H54 (cell line): ENCODE results near the gene ADORA2B.
"Not testable (repeated sequence)": the region's sequence is repeated elsewhere in the genome, so short reads cannot be mapped to it uniquely, and the experiment has no call there.

Experiments used
- DNase-seq: peaks from one replicate; pipeline ENCODE4 v3.0.0; 2011; ENCODE audit warnings: low spot score, mixed read lengths; ENCODE audit not compliant: insufficient read length
- FAIRE-seq: peaks from 3 replicates; lab custom pipeline; 2011; peaks lifted over from hg19 to GRCh38; lab: Jason Lieb, UNC
- POLR2A ChIP-seq: IDR thresholded peaks from 2 replicates; pipeline ENCODE4 v1.6.1; 2011; ENCODE audit warnings: low read depth, mild to moderate bottlenecking, low read length

ADORA2B gene

DNA sequence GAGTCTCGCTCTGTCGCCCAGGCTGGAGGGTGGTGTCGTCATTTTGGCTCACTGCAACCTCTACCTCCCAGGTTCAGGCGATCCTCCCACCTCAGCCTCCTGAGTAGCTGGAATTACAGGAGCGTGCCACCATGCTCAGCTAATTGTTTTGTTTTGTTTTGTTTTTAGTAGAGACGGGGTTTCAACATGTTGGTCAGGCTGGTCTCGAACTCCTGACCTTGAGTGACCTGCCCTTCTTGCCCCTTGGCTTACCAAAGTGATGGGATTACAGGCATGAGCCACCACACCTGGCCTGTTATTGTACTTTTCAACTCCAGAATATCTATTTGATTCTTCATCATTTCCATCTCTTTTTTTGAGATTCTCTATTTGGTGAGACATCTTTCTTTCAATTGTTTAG lies 9.0 kb upstream of the ADORA2B start:
- no peak for TF ChIP-seq POLR2A
- no peak for FAIRE-seq

DNA sequence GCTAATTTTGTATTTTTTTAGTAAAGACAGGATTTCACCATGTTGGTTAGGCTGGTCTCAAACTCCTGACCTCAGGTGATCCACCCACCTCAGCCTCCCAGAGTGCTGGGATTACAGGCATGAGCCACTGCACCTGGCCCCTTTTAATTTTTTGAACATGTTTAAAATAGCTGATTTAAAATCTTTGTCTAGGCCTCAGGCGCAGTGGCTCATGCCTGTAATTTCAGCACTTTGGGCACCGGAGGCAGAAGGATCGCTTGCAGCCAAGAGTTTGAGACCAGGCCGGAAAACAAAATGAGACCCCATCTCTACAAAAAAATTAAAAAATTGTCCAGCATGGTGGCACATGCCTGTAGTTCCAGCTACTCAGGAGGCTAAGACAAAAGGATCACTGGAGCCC lies 8.4 kb upstream of the ADORA2B start:
- DNase-seq, FAIRE-seq: not testable (repeated sequence)

More for the DNA sequence above, 9.0 kb upstream of the ADORA2B start:
- no peak for DNase-seq

GRCh38 chr17:15941781-15942180 lies 3.1 kb upstream of the ADORA2B start:
- FAIRE-seq (no peak), DNase-seq (no peak)
- no peak for TF ChIP-seq POLR2A

GRCh38 chr17:15942207-15942833 lies 2.6 kb upstream of the ADORA2B start:
- no peak for DNase-seq
- no peak for FAIRE-seq
- TF ChIP-seq POLR2A = no peak

DNA sequence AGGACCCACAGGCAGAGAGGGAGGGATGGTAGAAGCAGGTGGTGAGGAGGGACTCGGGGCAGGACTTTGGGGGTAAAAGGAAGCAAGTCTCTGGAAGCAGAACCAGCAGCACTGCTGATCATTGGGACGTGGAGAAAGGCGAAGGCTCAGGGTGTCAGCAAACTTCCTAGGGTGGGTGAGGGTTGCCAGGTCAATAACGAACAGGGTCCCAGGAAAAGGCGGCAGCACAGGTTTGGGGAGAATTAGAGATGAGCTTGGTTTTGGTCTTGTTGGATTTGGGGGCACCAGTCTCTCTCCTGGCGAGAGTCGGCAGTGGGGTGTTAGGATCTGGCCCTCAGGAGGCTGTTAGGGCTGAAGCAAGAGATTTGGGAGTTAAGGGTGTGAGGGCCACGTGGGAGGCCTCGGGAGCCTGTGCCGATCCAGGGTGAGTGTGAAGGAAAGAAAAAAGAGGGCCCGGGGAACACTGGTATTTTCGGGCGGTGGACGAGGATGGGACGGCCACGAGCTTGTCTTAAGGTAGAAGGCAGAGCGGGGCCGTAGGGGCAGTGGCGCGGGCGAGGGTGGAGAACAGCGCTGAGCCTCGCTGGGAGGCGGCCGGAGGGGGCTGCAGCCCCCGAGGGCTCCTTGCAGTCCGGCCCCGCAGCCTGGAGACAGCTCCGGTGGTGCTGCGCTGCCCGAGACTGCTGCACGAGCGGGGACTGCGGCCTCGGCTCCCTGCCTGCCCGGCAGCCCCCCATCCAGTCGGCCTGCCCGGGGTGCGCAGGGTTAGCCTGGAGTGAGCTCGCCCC lies 765 bp upstream of the ADORA2B start:
- FAIRE-seq (no peak), DNase-seq (no peak)
- no peak for TF ChIP-seq POLR2A

DNA sequence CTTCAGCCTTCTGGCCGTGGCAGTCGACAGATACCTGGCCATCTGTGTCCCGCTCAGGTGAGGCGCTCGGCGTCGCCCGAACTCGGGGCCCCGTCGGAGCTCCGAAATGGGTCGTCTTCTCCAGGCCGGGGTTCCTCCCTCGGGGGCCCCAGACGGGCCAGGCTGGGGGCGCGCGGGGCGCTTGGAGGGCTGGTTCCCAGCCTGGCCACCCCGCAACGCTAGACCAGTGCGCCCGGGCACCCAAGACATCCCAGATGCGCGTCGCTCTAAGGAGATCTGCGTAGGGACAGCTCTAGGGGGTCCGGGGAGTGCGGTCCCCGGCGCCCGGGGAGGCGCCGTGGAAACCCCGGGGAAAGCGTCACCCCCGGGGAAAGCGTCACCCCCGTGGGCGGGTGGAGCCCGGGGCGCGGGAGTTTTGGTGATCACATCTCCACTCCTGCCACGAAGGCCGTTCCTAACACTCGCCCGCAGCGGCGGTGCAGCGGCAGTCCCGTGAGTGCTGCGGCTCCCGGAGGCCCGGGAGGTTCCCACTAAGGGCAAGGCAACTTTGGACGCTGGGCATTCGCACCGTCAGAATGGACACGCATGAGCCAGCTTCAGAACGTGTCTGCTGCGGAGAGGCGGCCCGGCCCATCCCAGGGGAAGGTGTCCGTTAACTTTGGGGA lies 729 bp downstream of the ADORA2B start:
- TF ChIP-seq POLR2A = no peak
- no peak for FAIRE-seq
- DNase-seq = no peak

- FAIRE-seq (no peak), DNase-seq (no peak)
- TF ChIP-seq POLR2A = no peak
These were observed 1.7 kb downstream of the ADORA2B start for GRCh38 chr17:15946611-15947120.

GRCh38 chr17:15947271-15947670 lies 2.3 kb downstream of the ADORA2B start:
- TF ChIP-seq POLR2A = no peak
- FAIRE-seq = no peak
- no peak for DNase-seq

- no peak for DNase-seq
- FAIRE-seq = no peak
- TF ChIP-seq POLR2A = no peak
These were observed 3.2 kb downstream of the ADORA2B start for GRCh38 chr17:15947976-15948752.

- FAIRE-seq (no peak), DNase-seq (no peak)
- TF ChIP-seq POLR2A = no peak
These were observed 6.6 kb downstream of the ADORA2B start for GRCh38 chr17:15951368-15952047.

- DNase-seq (no peak), FAIRE-seq (no peak)
- no peak for TF ChIP-seq POLR2A
These were observed 7.2 kb downstream of the ADORA2B start for GRCh38 chr17:15952048-15952532.

- no peak for DNase-seq
- no peak for TF ChIP-seq POLR2A
These were observed 8.2 kb downstream of the ADORA2B start for GRCh38 chr17:15952916-15953790.

More at GRCh38 chr17:15952916-15953790, 8.2 kb downstream of the ADORA2B start:
- FAIRE-seq = no peak
